Cardiac fibroblast (primary cell): ENCODE measurements around the gene ELMO3.
A peak's percentile ranks its signal among the peaks of the same experiment; 100 is the strongest.

Experiments
- DNase-seq, 2 donors: peaks; one replicate each; pipeline versions ENCODE4 v3.0.0 to v3.0.0-alpha.2; 2010; ENCODE audit warnings: low read depth in 2 of 2
- H3K4me3 ChIP-seq, 2 donors: replicated peaks in 1 of 2; 1 replicate in 1 of 2; 2 replicates in 1 of 2; pipeline ENCODE4 v1.5.1; 2011; ENCODE audit warnings: low read depth in 2 of 2, low read length in 2 of 2, mild to moderate bottlenecking in 2 of 2, moderate library complexity in 1 of 2
- CTCF ChIP-seq: IDR thresholded peaks from one replicate; pipeline ENCODE4 v1.5.1; 2011; ENCODE audit warnings: low read depth, mild to moderate bottlenecking, low read length, inconsistent platforms

ELMO3 gene

GRCh38 chr16:67154578-67155294 lies 44.2 kb upstream of the ELMO3 start:
- no peak for TF ChIP-seq CTCF
- no peak overlapping the region for H3K4me3 ChIP-seq
- no peak for DNase-seq

- TF ChIP-seq CTCF, result peak; percentile 53
- no peak overlapping the region for H3K4me3 ChIP-seq
- peak; percentile 69 to 80 for DNase-seq
Measured at GRCh38 chr16:67155295-67156142, 43.4 kb upstream of the ELMO3 start.

DNA sequence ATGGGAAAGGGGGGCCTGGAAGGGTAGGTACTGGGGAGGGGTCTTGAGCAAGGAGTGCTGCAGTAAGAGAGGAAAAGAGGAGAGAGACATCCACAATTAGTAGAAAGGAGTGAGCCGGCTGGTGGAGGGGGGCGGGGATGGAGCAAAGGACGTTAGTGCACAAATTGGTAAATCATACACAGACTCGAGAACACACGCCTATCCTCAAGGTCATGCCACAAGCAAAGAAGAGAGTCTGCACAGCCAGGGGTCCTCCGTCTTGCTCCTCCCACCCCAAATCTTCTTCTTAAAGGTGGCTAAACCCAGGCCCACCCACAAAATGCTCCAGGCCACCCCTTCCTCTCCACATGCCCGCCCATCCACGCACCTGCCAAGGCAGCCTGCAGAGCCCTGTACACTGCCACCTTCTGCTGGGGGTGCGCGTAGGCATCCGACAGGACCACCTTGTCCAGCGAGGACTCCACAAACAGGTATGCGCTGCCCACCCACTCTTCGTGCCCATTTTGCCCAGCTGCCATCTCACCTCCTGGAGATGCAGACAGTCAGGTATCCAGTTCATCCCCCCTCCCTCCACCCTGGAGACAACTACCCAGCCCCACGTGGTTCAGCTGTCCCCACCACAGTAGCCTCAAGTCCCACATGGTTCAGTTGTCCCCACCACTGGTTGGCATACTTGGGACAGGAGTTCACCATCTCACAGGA lies 42.6 kb upstream of the ELMO3 start:
- no peak for DNase-seq
- no peak overlapping the region for H3K4me3 ChIP-seq
- TF ChIP-seq CTCF, result no peak

DNA sequence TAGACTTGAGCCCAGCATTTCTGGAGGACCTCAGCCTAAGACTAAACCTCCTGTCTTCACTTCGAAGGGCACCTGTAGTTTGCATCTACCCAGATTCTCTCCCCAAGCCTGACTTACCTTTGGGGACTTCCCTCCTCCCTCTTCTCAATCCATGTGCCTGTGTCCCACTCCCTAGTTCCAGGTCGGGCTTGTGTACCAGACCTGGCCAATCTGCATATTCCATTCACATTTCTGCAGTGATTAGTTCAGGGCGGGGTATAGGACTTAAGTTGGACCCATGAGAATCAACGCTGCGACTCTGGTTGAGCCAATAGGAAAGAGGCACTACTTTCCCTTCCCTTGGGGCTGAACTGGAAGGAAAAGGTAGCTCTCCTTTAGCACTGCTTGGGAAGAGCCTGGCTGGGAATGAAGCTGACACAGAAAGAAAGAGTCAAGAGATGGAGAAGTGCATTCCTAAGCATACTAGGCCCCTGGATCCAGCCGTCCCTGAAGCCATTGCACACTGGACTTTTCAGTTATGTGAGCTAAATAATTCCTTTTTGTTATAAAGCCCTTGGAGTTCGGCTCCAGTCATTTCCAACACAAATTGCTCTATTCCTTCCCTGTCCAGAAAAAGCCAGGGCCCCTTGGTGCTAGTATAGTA lies 41.7 kb upstream of the ELMO3 start:
- no peak for DNase-seq
- no peak overlapping the region for H3K4me3 ChIP-seq
- TF ChIP-seq CTCF, result no peak

- H3K4me3 ChIP-seq, result no peak overlapping the region
- DNase-seq, result no peak
- no peak for TF ChIP-seq CTCF
Measured at GRCh38 chr16:67157892-67158635, 40.9 kb upstream of the ELMO3 start.
